Smooth muscle cell (in vitro differentiated cells): ENCODE results near the gene GOLGA6L7. TPM values are rescaled to one million over a fixed set of nuclear protein-coding genes. Genes with fewer than 3 reads are reported as not detected.

Source experiments
- DNase-seq: peaks from one replicate; lab custom pipeline; 2025; ENCODE audit not compliant: unreplicated experiment; lab: John Stamatoyannopoulos, UW
- H2AFZ ChIP-seq: fragments of 200-600 bp; sonication (generic); 2 replicates; pipeline ENCODE4 v1.6.0; 2016; ENCODE audit warnings: antibody characterized with exemption, low read depth, mild to moderate bottlenecking
- H3F3A ChIP-seq: fragments of 200-600 bp; sonication (generic); 2 replicates; pipeline ENCODE4 v1.6.0; 2017; ENCODE audit warnings: antibody characterized with exemption, low read depth
- H3K27ac ChIP-seq: fragments of 200-600 bp; sonication (generic); 2 replicates; pipeline ENCODE4 v1.5.1; 2016; ENCODE audit warnings: low read depth, mild to moderate bottlenecking
- H3K27me3 ChIP-seq: fragments of 200-600 bp; sonication (generic); 2 replicates; pipeline ENCODE4 v1.6.1; 2016; ENCODE audit warnings: low read depth, mild to moderate bottlenecking
- H3K36me3 ChIP-seq: fragments of 200-600 bp; sonication (generic); 2 replicates; pipeline ENCODE4 v1.5.1; 2016; ENCODE audit warnings: low read depth
- H3K4me1 ChIP-seq: fragments of 200-600 bp; sonication (generic); 2 replicates; pipeline ENCODE4 v1.5.1; 2016; ENCODE audit warnings: low read depth
- H3K4me2 ChIP-seq: fragments of 200-600 bp; sonication (generic); 2 replicates; pipeline ENCODE4 v1.6.0; 2016; ENCODE audit warnings: mild to moderate bottlenecking
- H3K4me3 ChIP-seq: fragments of 200-600 bp; sonication (generic); 2 replicates; pipeline ENCODE4 v1.5.1; 2016; ENCODE audit warnings: mild to moderate bottlenecking
- H3K79me2 ChIP-seq: fragments of 200-600 bp; sonication (generic); 2 replicates; pipeline ENCODE4 v1.6.0; 2016; ENCODE audit warnings: low read depth, mild to moderate bottlenecking
- H3K9ac ChIP-seq: fragments of 200-600 bp; sonication (generic); 2 replicates; pipeline ENCODE4 v1.6.0; 2016; ENCODE audit warnings: low read depth
- H3K9me3 ChIP-seq: fragments of 200-600 bp; sonication (generic); replicated peaks from 2 replicates; pipeline ENCODE4 v1.5.1; 2016; ENCODE audit warnings: low read depth
- H4K20me1 ChIP-seq: fragments of 200-600 bp; sonication (generic); 2 replicates; pipeline ENCODE4 v1.6.0; 2016; ENCODE audit warnings: low read depth
- CTCF ChIP-seq: fragments of 200-600 bp; sonication (generic); IDR thresholded peaks from 2 replicates; pipeline ENCODE4 v1.5.1; 2017; ENCODE audit warnings: borderline replicate concordance, mild to moderate bottlenecking, antibody characterized with exemption; ENCODE audit not compliant: insufficient read depth, poor library complexity, severe bottlenecking
- WGBS: methylation state at CpG from one replicate; pipeline ENCODE4 v1.1.7; 2016; ENCODE audit warnings: low lambda C conversion rate; 5-methylcytosine and 5-hydroxymethylcytosine counted together
- polyA plus RNA-seq: library from polyadenylated mRNA; unstranded; fragments of >200 nt; fragmentation: Nextera tagmentation; extraction: Ambion mirVana; gene quantifications from 2 replicates; pipeline ENCODE4 v1.2.1, GENCODE V29; 2016
- total RNA-seq: library from RNA; depleted of rRNA; stranded (reverse); fragments of >200 nt; gene quantifications from 2 replicates; pipeline ENCODE4 v1.2.3, GENCODE V29; 2014

GOLGA6L7 gene
- total and polyA plus RNA-seq, 2 experiments from 2014 or later: not detected

- 82% methylated on average over 4 of the region's 4 CpGs for WGBS
- Histone ChIP-seq H2AFZ (no peak overlapping the region), H3K4me3 (no peak overlapping the region), H3K9me3 (no peaks in the 10 kb centered on the region), H3K4me2 (no peak overlapping the region), H3K79me2 (no peaks in the 10 kb centered on the region), H3K36me3 (no peaks in the 10 kb centered on the region), H3K9ac (no peak overlapping the region), H3F3A (no peaks in the 10 kb centered on the region), H3K4me1 (peaks cover 7% of the 10 kb centered on the region), H3K27me3 (no peaks in the 10 kb centered on the region), H3K27ac (no peak overlapping the region), H4K20me1 (no peaks in the 10 kb centered on the region)
- no peak for TF ChIP-seq CTCF
- DNase-seq: no peak
Measured at GRCh38 chr15:28875461-28876000, 27.1 kb upstream of the GOLGA6L7 start.

GRCh38 chr15:28873585-28874190 lies 25.2 kb upstream of the GOLGA6L7 start:
- no peaks in the 10 kb centered on the region for H3K9me3 ChIP-seq
- TF ChIP-seq CTCF: no peak
- no peaks in the 10 kb centered on the region for H4K20me1 ChIP-seq
- H3K36me3 ChIP-seq: no peaks in the 10 kb centered on the region
- peaks cover 7% of the 10 kb centered on the region for H3K4me1 ChIP-seq
- no peak overlapping the region for H3K27ac ChIP-seq
- H3K27me3 ChIP-seq: no peaks in the 10 kb centered on the region
- no peaks in the 10 kb centered on the region for H3F3A ChIP-seq
- no peak overlapping the region for H3K4me2 ChIP-seq
- no peak overlapping the region for H3K9ac ChIP-seq
- no peak for DNase-seq
- H2AFZ ChIP-seq: no peak overlapping the region
- no peak overlapping the region for H3K4me3 ChIP-seq
- no peaks in the 10 kb centered on the region for H3K79me2 ChIP-seq
- WGBS: 76% methylated on average over 10 of the region's 10 CpGs

- Histone ChIP-seq H3K36me3 (no peaks in the 10 kb centered on the region), H3K27ac (no peak overlapping the region), H3K4me2 (no peak overlapping the region), H3K9me3 (no peaks in the 10 kb centered on the region), H3K4me3 (no peak overlapping the region), H4K20me1 (no peaks in the 10 kb centered on the region), H3K79me2 (no peaks in the 10 kb centered on the region), H3K4me1 (peaks cover 7% of the 10 kb centered on the region), H3F3A (no peaks in the 10 kb centered on the region), H3K27me3 (no peaks in the 10 kb centered on the region), H3K9ac (no peak overlapping the region), H2AFZ (no peak overlapping the region)
- TF ChIP-seq CTCF: no peak
- WGBS: 95% methylated on average over 5 of the region's 5 CpGs
- no peak for DNase-seq
Measured at GRCh38 chr15:28873006-28873405, 24.6 kb upstream of the GOLGA6L7 start.

- Histone ChIP-seq H4K20me1 (no peaks in the 10 kb centered on the region), H2AFZ (no peak overlapping the region), H3K9me3 (no peaks in the 10 kb centered on the region), H3K27ac (no peak overlapping the region), H3K79me2 (no peaks in the 10 kb centered on the region), H3K4me2 (no peak overlapping the region), H3K27me3 (no peaks in the 10 kb centered on the region), H3K4me1 (peaks cover 7% of the 10 kb centered on the region), H3K36me3 (no peaks in the 10 kb centered on the region), H3K9ac (no peak overlapping the region), H3K4me3 (no peak overlapping the region), H3F3A (no peaks in the 10 kb centered on the region)
- no peak for TF ChIP-seq CTCF
- WGBS: 89% methylated on average over 3 of the region's 3 CpGs
- DNase-seq: no peak
Measured at GRCh38 chr15:28871168-28871567, 22.7 kb upstream of the GOLGA6L7 start.
